NT2/D1 (cell line): Measurements from ENCODE around the gene EIF2AK3.

Source experiments
- SUZ12 ChIP-seq: IDR thresholded peaks from 2 replicates; pipeline ENCODE4 v1.6.1; 2011; ENCODE audit not compliant: insufficient read length, insufficient read depth; ENCODE audit errors: extremely low read depth
- YY1 ChIP-seq: IDR thresholded peaks from 2 replicates; pipeline ENCODE4 v1.6.1; 2011; ENCODE audit not compliant: insufficient read length, insufficient read depth
- ZNF274 ChIP-seq: IDR thresholded peaks from 2 replicates; pipeline ENCODE4 v1.6.1; 2011; ENCODE audit warnings: mild to moderate bottlenecking, low read depth, low read length

GRCh38 chr2:88627055-88627855 lies at the start of gene EIF2AK3:
- TF ChIP-seq SUZ12: no peak
- no peak for TF ChIP-seq YY1
- TF ChIP-seq ZNF274: no peak
